Naive thymus-derived CD8-positive, alpha-beta T cell (primary cell): Measurements from ENCODE around the gene LANCL2. TPM values are rescaled to one million over a fixed set of nuclear protein-coding genes. Genes with fewer than 3 reads are reported as not detected.
A peak's percentile ranks its signal among the peaks of the same experiment; 100 is the strongest.
"Not testable (repeated sequence)": the region's sequence is repeated elsewhere in the genome, so short reads cannot be mapped to it uniquely, and the experiment has no call there.

Experiments
- ATAC-seq, 2 donors: fragments of 150-1000 bp; cut with Tn5 transposase in 1 of 2; sonication (Bioruptor Pico), chemical (Tn5 transposase) in 1 of 2; 1 replicate in 1 of 2; 2 replicates in 1 of 2; pipeline ENCODE4 v1.10.0; 2021; ENCODE audit warnings: mild to moderate bottlenecking in 2 of 2, moderate library complexity in 2 of 2
- POLR2A ChIA-PET: fragments of 350-600 bp; sonication (Branson Sonifier 250); formaldehyde crosslinking; loops from one replicate; lab custom pipeline; 2021; ENCODE audit warnings: antibody characterized with exemption; lab: Charles Lee
- DNase-seq, 10 donors: peaks; one replicate each; pipeline versions ENCODE4 v3.0.0 to v3.0.0-alpha.2; 2020 to 2022
- H3K27ac Mint-ChIP-seq, 10 donors: one replicate each; pipeline ENCODE4 v1.8.0; 2020 to 2022; ENCODE audit warnings: mild to moderate bottlenecking in 10 of 10, mixed read lengths in 10 of 10, moderate library complexity in 4 of 10, inconsistent platforms in 1 of 10
- H3K27me3 Mint-ChIP-seq, 5 donors: one replicate each; pipeline ENCODE4 v1.8.0; 2021 to 2022; ENCODE audit warnings: mixed read lengths in 5 of 5
- H3K36me3 Mint-ChIP-seq, 3 donors: one replicate each; pipeline ENCODE4 v1.8.0; 2020 to 2022; ENCODE audit warnings: mixed read lengths in 3 of 3, mild to moderate bottlenecking in 2 of 3, inconsistent platforms in 1 of 3
- H3K4me1 Mint-ChIP-seq, 4 donors: one replicate each; pipeline ENCODE4 v1.8.0; 2021 to 2022; ENCODE audit warnings: mixed read lengths in 4 of 4
- H3K4me3 Mint-ChIP-seq, 10 donors: one replicate each; pipeline ENCODE4 v1.8.0; 2020 to 2022; ENCODE audit warnings: mild to moderate bottlenecking in 10 of 10, mixed read lengths in 10 of 10, moderate library complexity in 6 of 10, inconsistent platforms in 1 of 10
- H3K9me3 Mint-ChIP-seq, 9 donors: one replicate each; pipeline ENCODE4 v1.8.0; 2020 to 2022; ENCODE audit warnings: mixed read lengths in 9 of 9, mild to moderate bottlenecking in 3 of 9, inconsistent platforms in 1 of 9, moderate library complexity in 1 of 9
- polyA plus RNA-seq, 3 donors: library from polyadenylated mRNA; unstranded; fragments of 300-500 nt; fragmentation: Illumina TruSeq; gene quantifications; one replicate each; pipeline ENCODE4 v1.2.3, GENCODE V29; 2021
- total RNA-seq, 8 experiments: library from RNA in 2 of 8; stranded (reverse) in 2 of 8; gene quantifications; one replicate each; pipeline ENCODE4 v1.2.3 and lab custom pipeline; 2021 to 2026

LANCL2 gene
- total and polyA plus RNA-seq, 5 experiments from 2014 or later = 4.6 to 7.0 (median 5.7) TPM

DNA sequence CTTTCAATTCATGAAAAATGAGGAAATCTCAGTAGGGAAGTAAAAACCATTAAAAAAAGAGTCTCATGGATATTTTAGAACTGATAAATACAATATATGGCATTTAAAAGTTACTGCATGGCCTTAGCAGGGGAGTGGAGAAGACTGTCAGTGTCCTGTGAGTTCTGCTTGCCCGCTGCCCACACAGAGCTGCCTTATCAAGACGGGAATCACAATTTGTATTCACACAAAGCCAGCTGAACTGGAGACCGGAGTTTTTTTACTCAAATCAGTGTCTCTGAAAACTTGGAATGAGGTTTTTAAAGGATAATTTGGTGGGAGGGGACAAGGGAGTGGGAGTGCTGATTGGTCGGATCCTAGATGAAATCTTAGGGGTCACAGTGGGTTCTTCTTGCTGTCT, 17.1 kb downstream of the LANCL2 start:
- Mint-ChIP-seq H3K27me3 (no peaks in the 10 kb centered on the region), H3K4me1 (peaks cover 0 to 12% (median 1%) of the 10 kb centered on the region in 4 donors), H3K27ac (no peak overlapping the region), H3K4me3 (no peak overlapping the region), H3K36me3 (peaks cover 13 to 30% (median 24%) of the 10 kb centered on the region in 3 donors), H3K9me3 (peaks cover 6 to 34% (median 26%) of the 10 kb centered on the region in 9 donors)
- ATAC-seq (no peak), DNase-seq (no peak)
- POLR2A ChIA-PET = interaction anchor here (1.3 kb wide), 1 partner anchor 16 kb away, joined by 3 read pairs; no protein-coding TSS in a partner anchor

DNA sequence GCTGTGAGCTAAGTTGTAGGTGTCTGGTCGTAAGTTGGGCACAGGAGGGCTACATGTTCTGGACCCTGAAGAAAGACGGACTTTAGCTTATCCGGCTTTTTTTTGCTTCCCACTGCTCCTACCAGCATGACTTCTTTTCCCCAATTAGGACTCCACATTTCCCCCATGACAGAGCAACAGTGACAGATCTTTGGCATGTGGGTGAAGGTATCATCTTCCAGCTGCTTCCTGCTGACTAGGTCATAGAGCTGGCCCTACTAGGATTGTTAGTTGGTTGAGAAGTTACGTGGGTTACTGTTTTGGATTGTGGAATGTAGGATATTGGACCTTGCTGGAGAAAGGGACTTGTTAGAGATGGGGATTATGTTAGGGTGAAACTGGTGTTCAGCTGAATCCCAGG, 21.4 kb downstream of the LANCL2 start:
- no peaks in the 10 kb centered on the region for H3K27me3 Mint-ChIP-seq
- peaks cover 0 to 6% (median 0%) of the 10 kb centered on the region in 4 donors for H3K4me1 Mint-ChIP-seq
- DNase-seq = no peak
- ATAC-seq = no peak
- POLR2A ChIA-PET = no interaction called here
- H3K9me3 Mint-ChIP-seq = peaks cover 9 to 47% (median 31%) of the 10 kb centered on the region in 9 donors
- H3K36me3 Mint-ChIP-seq = peaks cover 16 to 38% (median 20%) of the 10 kb centered on the region in 3 donors
- no peak overlapping the region for H3K27ac Mint-ChIP-seq
- peak overlapping the region in 1 of 10 donors; percentile 40 for H3K4me3 Mint-ChIP-seq

DNA sequence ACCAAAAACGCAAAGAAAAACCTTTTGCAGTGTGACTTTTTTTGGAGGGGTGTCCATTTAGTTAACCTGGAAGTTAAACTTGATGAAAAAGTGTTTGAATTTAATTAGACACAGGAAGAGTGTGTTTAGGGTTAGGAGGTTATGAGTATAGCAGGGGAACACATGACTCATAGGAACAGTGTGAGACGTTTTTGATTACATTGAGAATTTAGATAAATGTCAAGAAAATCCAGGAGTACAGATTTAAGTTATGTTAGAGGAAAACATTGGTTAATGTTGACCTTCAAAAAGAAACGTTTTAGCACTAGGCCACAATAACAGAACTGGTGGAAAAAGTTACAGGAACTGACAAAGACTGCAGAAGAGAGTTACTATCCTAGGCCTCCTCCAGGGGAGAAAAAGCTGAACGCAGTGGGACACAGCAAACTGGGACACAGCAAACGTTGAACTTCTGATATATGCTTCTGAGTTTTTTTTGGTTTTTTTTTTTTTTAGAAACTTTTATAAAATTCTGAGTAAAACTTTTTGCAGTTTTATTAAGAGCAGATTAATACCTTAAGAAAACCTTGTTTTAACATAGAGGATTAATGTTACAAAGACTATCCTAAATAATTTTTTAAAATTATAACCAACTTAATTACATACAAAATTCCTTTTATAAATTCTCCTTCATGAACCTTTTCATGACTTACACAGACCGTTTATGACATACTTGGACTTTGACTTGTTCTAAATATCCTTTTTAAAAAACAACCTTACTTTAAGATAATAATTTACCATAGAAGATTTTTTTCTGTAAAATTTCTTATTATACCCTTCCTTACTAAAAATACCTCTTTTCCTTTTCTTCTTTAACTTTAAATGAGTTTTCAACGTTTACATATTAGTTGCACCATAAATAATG, 22.2 kb downstream of the LANCL2 start:
- Mint-ChIP-seq H3K27me3 (no peaks in the 10 kb centered on the region), H3K4me3 (peak overlapping the region in 1 of 10 donors; percentile 24), H3K9me3 (peaks cover 9 to 47% (median 31%) of the 10 kb centered on the region in 9 donors), H3K27ac (no peak overlapping the region), H3K4me1 (peaks cover 0 to 5% (median 0%) of the 10 kb centered on the region in 4 donors), H3K36me3 (peaks cover 20 to 40% (median 22%) of the 10 kb centered on the region in 3 donors)
- DNase-seq = no peak
- no peak for ATAC-seq
- POLR2A ChIA-PET = no interaction called here

DNA sequence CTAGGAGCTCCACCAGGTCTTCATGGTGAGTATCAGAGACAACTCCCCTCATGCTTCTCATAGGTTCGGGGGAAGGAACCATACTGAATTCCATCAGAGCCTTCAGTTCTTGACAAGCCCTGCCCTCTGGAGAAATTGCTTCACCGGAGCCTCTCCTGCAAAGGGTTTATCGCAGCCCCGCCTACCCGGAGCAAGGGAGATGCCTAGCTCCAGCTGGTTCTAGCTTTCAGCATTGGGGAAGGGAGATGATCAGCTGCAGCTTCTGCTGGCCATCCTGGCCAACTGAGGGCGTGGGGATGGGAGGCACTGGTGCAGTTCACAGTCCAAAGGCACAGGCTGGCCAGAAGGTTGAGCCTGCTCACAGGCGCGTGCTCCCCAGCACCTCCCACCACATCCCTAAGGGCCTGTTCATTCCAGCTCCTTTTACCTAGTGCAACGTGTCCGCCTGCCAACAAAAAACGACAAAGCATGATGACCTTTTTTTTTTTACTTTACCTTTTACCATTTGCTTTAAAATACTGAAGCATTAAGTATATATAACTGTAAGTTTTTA, 31.2 kb downstream of the LANCL2 start:
- Mint-ChIP-seq H3K36me3 (peaks cover 0 to 49% (median 10%) of the 10 kb centered on the region in 3 donors), H3K9me3 (no peaks in the 10 kb centered on the region), H3K4me3 (no peak overlapping the region), H3K4me1 (no peaks in the 10 kb centered on the region), H3K27ac (peak overlapping the region in 1 of 10 donors; percentile 40), H3K27me3 (no peaks in the 10 kb centered on the region)
- no peak for DNase-seq
- POLR2A ChIA-PET = no interaction called here
- no peak for ATAC-seq

DNA sequence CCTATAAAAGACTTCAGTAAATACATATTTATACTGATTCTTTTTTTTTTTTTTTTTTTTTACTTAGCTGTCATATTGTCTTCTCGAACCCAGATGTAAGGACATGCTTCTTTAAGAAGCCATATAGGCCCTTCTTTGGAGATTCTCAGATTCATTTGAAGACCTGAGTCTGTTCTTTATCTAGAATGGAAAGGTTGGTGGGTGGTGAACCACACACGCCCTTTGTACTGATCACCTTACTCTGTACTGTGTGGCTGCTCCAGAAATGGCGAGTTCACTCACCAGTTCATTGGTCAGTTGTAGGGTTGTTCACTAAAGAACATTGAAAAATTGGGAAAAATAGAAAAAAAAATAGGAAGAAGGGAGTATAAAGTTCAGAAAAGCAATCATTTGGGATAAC, 32.5 kb downstream of the LANCL2 start:
- Mint-ChIP-seq H3K36me3 (peaks cover 0 to 39% (median 6%) of the 10 kb centered on the region in 3 donors), H3K4me1 (no peaks in the 10 kb centered on the region), H3K4me3 (no peak overlapping the region), H3K9me3 (no peaks in the 10 kb centered on the region), H3K27ac (peak overlapping the region in 1 of 10 donors; percentile 63), H3K27me3 (no peaks in the 10 kb centered on the region)
- no peak for DNase-seq
- no peak for ATAC-seq
- POLR2A ChIA-PET = no interaction called here

DNA sequence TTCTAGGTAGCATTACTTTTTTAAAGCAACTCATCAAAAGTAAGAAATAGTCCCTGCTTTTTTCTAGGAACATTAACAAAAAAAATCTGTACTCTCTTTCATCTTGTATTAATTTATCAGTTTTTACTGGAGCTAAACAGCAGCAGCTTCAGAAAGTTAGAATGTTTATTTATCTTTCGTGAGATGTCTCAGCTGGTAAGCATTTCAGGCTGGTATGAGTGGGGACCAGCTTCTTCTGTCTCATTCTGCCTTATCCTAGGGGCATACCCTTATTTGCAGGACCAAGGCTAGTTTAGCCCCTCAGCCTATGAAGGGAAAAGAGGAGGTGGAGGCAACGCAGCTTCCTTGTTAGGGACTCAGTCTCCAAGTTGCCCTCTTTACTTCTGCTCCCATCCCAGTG, 35.1 kb downstream of the LANCL2 start:
- ATAC-seq (no peak), DNase-seq (no peak)
- H3K27me3 Mint-ChIP-seq = no peaks in the 10 kb centered on the region
- H3K27ac Mint-ChIP-seq = no peak overlapping the region
- POLR2A ChIA-PET = interaction anchor here (0.9 kb wide), 1 partner anchor 34 kb away, joined by 3 read pairs; no protein-coding TSS in a partner anchor
- peaks cover 0 to 46% (median 6%) of the 10 kb centered on the region in 3 donors for H3K36me3 Mint-ChIP-seq
- no peak overlapping the region for H3K4me3 Mint-ChIP-seq
- no peaks in the 10 kb centered on the region for H3K4me1 Mint-ChIP-seq
- H3K9me3 Mint-ChIP-seq = no peaks in the 10 kb centered on the region

DNA sequence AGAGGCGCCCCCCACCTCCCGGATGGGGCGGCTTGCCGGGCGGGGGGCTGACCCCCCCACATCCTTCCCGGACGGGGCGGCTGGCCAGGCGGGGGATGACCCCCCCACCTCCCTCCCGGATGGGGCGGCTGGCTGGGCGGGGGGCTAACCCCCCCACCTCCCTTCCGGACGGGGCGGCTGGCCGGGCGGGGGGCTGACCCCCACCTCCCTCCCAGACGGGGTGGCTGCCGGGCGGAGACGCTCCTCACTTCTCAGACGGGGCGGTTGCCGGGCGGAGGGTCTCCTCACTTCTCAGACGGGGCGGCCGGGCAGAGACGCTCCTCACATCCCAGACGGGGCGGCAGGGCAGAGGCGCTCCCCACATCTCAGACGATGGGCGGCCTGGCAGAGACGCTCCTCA, 37.4 kb downstream of the LANCL2 start:
- DNase-seq, H3K27me3 Mint-ChIP-seq, H3K9me3 Mint-ChIP-seq, H3K27ac Mint-ChIP-seq, POLR2A ChIA-PET, H3K4me1 Mint-ChIP-seq, H3K4me3 Mint-ChIP-seq, ATAC-seq: not testable (repeated sequence)
- H3K36me3 Mint-ChIP-seq = peaks cover 0 to 52% (median 9%) of the 10 kb centered on the region in 3 donors

DNA sequence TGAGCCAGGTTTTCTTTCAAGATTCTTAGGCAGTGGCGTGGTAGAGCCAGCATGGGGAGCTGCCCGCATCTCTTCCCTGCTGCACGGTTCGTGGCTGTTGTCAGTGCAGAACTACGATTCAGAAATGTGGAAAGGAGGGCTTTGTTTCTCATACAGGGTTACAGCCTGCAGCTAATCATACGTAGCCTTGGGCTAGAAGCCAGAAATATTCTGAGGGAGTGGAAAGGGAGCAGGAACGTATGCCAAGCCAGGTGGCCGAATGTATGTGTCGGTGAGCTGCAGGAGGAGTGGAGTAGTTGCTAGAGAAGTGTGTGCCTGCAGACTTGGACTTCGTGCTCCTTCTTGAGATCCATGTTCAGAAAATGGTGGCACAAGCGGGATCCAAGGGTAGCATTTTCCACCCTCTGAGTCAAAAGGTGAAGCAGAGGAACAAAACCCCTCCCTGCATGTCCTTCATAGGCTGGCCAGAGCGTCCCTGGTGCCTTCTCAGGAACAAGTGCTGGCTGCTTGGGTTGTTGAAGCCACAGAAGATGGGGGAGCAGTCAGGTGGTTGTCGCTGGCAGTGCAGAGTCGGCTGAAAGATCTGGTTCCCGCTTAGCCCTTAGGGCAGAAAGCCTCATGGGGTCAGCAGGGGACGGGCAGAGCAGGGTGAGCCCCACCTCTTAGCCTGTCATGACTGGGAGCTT, 40.9 kb downstream of the LANCL2 start:
- H3K36me3 Mint-ChIP-seq = peaks cover 0 to 42% (median 8%) of the 10 kb centered on the region in 3 donors
- H3K4me3 Mint-ChIP-seq = no peak overlapping the region
- peak overlapping the region in 2 of 10 donors; percentile 37 to 69 for H3K27ac Mint-ChIP-seq
- POLR2A ChIA-PET = no interaction called here
- no peak for DNase-seq
- no peaks in the 10 kb centered on the region for H3K9me3 Mint-ChIP-seq
- no peaks in the 10 kb centered on the region for H3K27me3 Mint-ChIP-seq
- no peaks in the 10 kb centered on the region for H3K4me1 Mint-ChIP-seq
- ATAC-seq = no peak

DNA sequence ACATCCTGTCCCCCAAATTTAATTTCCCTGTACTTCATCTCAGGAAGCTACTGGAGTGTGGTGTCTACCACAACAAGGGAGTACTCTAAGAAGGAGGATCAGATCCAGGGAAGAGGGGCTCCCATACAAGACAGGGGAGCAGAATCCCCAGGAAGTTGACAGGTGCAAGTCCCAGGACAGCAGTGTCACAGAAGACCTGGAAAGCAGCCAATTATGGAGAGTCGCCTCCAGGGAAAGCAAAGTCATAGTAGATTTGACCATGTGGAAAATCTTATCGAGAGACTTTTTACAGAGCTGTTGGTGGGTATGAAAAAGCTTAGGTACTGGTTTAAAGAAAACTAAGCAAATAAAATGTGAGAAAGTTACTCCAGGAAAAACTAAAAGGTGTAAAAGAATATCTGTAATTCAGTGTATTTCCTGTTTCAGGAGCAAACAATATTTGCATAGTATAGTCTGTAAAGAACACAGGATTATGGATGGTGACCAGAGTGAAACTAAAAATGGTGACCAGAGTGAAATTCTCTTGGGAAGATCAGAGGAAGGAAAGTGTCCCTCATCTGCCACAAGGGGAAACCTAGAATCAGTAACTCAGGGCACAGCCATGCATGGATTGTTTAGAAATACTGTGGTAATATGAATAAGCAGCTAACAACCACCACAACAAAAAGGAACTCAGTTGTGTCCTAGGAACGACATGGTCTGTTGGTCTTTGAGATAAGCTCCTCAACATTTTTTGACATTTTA, 44.5 kb downstream of the LANCL2 start:
- POLR2A ChIA-PET = no interaction called here
- H3K36me3 Mint-ChIP-seq = peaks cover 0 to 45% (median 7%) of the 10 kb centered on the region in 3 donors
- peak overlapping the region in 3 of 10 donors; percentile 31 to 65 (median 48) for H3K27ac Mint-ChIP-seq

DNA sequence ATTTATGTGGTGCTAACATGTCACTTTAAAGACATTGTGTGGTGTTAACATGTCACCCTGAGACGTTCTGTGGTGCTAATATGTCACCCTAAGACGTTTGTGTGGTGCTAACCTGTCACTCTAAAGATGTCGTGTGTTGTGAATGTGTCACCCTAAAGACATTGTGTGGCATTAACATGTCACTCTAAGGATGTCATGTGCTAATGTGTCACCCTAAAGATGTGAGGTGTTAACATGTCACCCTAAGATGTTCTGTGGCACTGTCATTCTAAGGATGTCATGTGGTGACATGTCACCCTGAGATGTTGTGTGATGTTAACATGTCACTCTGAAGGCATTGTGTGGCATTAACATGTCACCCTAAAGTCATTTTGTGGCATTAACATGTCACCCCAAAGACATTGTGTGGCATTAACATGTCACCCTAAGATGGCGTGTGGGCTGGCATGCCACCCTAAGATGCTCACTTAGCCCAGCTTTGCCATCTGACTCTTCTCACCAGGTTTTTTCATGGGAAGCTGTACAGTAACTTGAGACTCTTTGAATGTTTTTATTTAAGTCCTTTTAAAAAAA, 45.6 kb downstream of the LANCL2 start:
- POLR2A ChIA-PET = no interaction called here
- Mint-ChIP-seq H3K4me1 (peaks cover 0 to 5% (median 3%) of the 10 kb centered on the region in 4 donors), H3K27me3 (no peaks in the 10 kb centered on the region), H3K9me3 (no peaks in the 10 kb centered on the region), H3K4me3 (no peak overlapping the region), H3K36me3 (peaks cover 0 to 34% (median 5%) of the 10 kb centered on the region in 3 donors), H3K27ac (no peak overlapping the region)
- DNase-seq (no peak), ATAC-seq (no peak)

More for the DNA sequence above, 44.5 kb downstream of the LANCL2 start:
- no peaks in the 10 kb centered on the region for H3K4me1 Mint-ChIP-seq
- H3K4me3 Mint-ChIP-seq = no peak overlapping the region
- H3K9me3 Mint-ChIP-seq = no peaks in the 10 kb centered on the region
- H3K27me3 Mint-ChIP-seq = no peaks in the 10 kb centered on the region
- ATAC-seq (no peak), DNase-seq (no peak)

DNA sequence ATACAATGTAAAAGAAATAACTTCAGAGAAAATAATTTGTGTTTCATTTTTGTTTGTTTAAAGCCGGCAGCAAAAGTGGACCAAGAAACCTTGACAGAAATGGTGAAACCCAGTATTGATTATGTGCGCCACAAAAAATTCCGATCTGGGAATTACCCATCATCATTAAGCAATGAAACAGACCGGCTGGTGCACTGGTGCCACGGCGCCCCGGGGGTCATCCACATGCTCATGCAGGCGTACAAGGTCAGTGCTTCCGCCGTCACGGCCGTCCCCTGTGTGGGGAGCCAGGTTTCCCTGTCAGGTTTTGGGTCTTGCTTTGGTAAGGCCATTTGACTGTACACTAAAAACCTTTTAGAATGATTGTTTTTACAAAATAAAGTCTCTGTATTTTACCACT, 46.7 kb downstream of the LANCL2 start:
- peaks cover 0 to 30% (median 5%) of the 10 kb centered on the region in 3 donors for H3K36me3 Mint-ChIP-seq
- H3K27ac Mint-ChIP-seq = no peak overlapping the region
- DNase-seq = no peak
- POLR2A ChIA-PET = no interaction called here
- H3K4me1 Mint-ChIP-seq = peaks cover 0 to 5% (median 3%) of the 10 kb centered on the region in 4 donors
- no peak for ATAC-seq
- no peaks in the 10 kb centered on the region for H3K27me3 Mint-ChIP-seq
- H3K4me3 Mint-ChIP-seq = no peak overlapping the region
- no peaks in the 10 kb centered on the region for H3K9me3 Mint-ChIP-seq

DNA sequence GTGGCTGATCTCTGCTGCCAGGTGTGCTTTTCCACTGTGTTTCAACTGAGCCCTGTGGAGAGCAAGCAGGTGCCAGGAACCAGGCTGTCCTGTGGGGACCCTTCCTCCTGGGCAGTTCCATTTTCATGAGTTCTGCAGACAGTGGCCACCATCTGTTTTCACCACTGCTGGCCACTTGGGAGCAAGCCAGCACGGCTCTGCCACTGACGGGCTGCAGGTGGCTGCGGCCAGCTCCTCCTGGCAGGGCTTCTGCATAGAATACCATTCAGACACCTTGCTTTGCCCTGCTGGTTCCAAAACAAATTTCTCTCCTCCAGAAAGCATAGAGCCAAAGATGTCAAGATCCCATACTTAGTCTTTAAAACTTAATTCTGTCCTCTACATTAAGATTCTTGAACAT, 48.3 kb downstream of the LANCL2 start:
- H3K27ac Mint-ChIP-seq = peak overlapping the region in 1 of 10 donors; percentile 37

More for the DNA sequence above, 48.3 kb downstream of the LANCL2 start:
- peaks cover 0 to 31% (median 5%) of the 10 kb centered on the region in 3 donors for H3K36me3 Mint-ChIP-seq
- H3K27me3 Mint-ChIP-seq = no peaks in the 10 kb centered on the region
- ATAC-seq = no peak
- POLR2A ChIA-PET = no interaction called here
- peaks cover 0 to 5% (median 3%) of the 10 kb centered on the region in 4 donors for H3K4me1 Mint-ChIP-seq
- no peak overlapping the region for H3K4me3 Mint-ChIP-seq
- H3K9me3 Mint-ChIP-seq = no peaks in the 10 kb centered on the region
- DNase-seq = no peak
